B cell (primary cell): ENCODE results near the gene SPTLC2. TPM values are rescaled to one million over a fixed set of nuclear protein-coding genes. Genes with fewer than 3 reads are reported as not detected.

Source experiments
- ATAC-seq: fragments of 200-7000 bp; cut with Tn5 transposase; one replicate; pipeline ENCODE4 v1.10.0; 2021; ENCODE audit warnings: low read depth, mild to moderate bottlenecking, moderate number of reproducible peaks, moderate library complexity
- CTCF ChIA-PET: fragments of 350-600 bp; sonication (Branson Sonifier 250); formaldehyde crosslinking; loops from one replicate; lab custom pipeline; 2021; ENCODE audit warnings: antibody characterized with exemption, inconsistent platforms; lab: Charles Lee
- POLR2A ChIA-PET: fragments of 350-600 bp; sonication (Branson Sonifier 250); formaldehyde crosslinking; loops from one replicate; lab custom pipeline; 2021; ENCODE audit warnings: antibody characterized with exemption; lab: Charles Lee
- DNase-seq: peaks from one replicate; pipeline ENCODE4 v3.0.0; 2013
- H2AFZ ChIP-seq: 2 replicates; pipeline ENCODE4 v1.6.1; 2012; ENCODE audit warnings: mild to moderate bottlenecking, low read depth, low read length; ENCODE audit not compliant: insufficient read depth, poor library complexity, severe bottlenecking
- H3K27ac ChIP-seq, 2 donors: 1 replicate in 1 of 2; 2 replicates in 1 of 2; pipeline ENCODE4 v1.5.1; 2012 to 2013; ENCODE audit warnings: low read length in 2 of 2, mild to moderate bottlenecking in 2 of 2, moderate library complexity in 1 of 2
- H3K27me3 ChIP-seq, 4 experiments: fragments of 200-600 bp in 1 of 4; sonication (generic) in 1 of 4; replicated peaks in 1 of 4; 1 replicate in 2 of 4; 2 replicates in 2 of 4; pipeline versions ENCODE4 v1.6.1 to v1.7.0; 2013 to 2016; ENCODE audit warnings: low read length in 3 of 4, mild to moderate bottlenecking in 2 of 4, mixed read lengths in 1 of 4, moderate library complexity in 1 of 4; ENCODE audit not compliant: insufficient read depth in 4 of 4, control insufficient read depth in 3 of 4; ENCODE audit errors: control extremely low read depth in 1 of 4
- H3K36me3 ChIP-seq, 2 experiments: replicated peaks in 1 of 2; 1 replicate in 1 of 2; 2 replicates in 1 of 2; pipeline versions ENCODE4 v1.6.1 to v1.7.1; 2013; ENCODE audit warnings: low read length in 1 of 2; ENCODE audit not compliant: insufficient read depth in 2 of 2, control insufficient read depth in 1 of 2; ENCODE audit errors: control extremely low read depth in 1 of 2, extremely low read depth in 1 of 2
- H3K4me1 ChIP-seq, 2 donors: fragments of 200-600 bp in 1 of 2; sonication (generic) in 1 of 2; 1 replicate in 1 of 2; 2 replicates in 1 of 2; pipeline versions ENCODE4 v1.5.1 to v1.6.1; 2013 to 2017; ENCODE audit warnings: low read length in 2 of 2; ENCODE audit not compliant: control insufficient read depth in 2 of 2, insufficient read depth in 2 of 2
- H3K4me2 ChIP-seq: replicated peaks from 2 replicates; pipeline ENCODE3; 2012; ENCODE audit warnings: mild to moderate bottlenecking, low read depth, low read length; ENCODE audit not compliant: poor library complexity, severe bottlenecking
- H3K4me3 ChIP-seq, 5 experiments: fragments of 200-600 bp in 1 of 5; sonication (generic) in 1 of 5; 1 replicate in 3 of 5; 2 replicates in 2 of 5; pipeline versions ENCODE4 v1.5.1 to v1.7.0; 2011 to 2016; ENCODE audit warnings: low read length in 4 of 5, mild to moderate bottlenecking in 4 of 5, low read depth in 2 of 5, control low read depth in 1 of 5, moderate library complexity in 1 of 5; ENCODE audit not compliant: insufficient read depth in 1 of 5; ENCODE audit errors: control extremely low read depth in 1 of 5, extremely low read depth in 1 of 5
- H3K79me2 ChIP-seq: fragments of 200-600 bp; sonication (generic); one replicate; pipeline ENCODE4 v1.6.0; 2016; ENCODE audit warnings: low read length; ENCODE audit not compliant: control insufficient read depth, insufficient read depth
- H3K9ac ChIP-seq: fragments of 200-600 bp; sonication (generic); 2 replicates; pipeline ENCODE4 v1.6.1; 2017; ENCODE audit warnings: mild to moderate bottlenecking, low read length, moderate library complexity
- H3K9me3 ChIP-seq, 3 donors: one replicate each; pipeline versions ENCODE4 v1.6.1 to v1.7.1; 2013; ENCODE audit warnings: low read length in 2 of 3; ENCODE audit not compliant: control insufficient read depth in 2 of 3, insufficient read depth in 1 of 3; ENCODE audit errors: control extremely low read depth in 1 of 3
- H4K20me1 ChIP-seq: 2 replicates; pipeline ENCODE4 v1.6.0; 2012; ENCODE audit warnings: mild to moderate bottlenecking, low read length; ENCODE audit not compliant: insufficient read depth, control insufficient read depth, poor library complexity, severe bottlenecking
- H3K27ac Mint-ChIP-seq: one replicate; pipeline ENCODE4 v1.8.0; 2021; ENCODE audit warnings: mixed read lengths
- H3K27me3 Mint-ChIP-seq: one replicate; pipeline ENCODE4 v1.8.0; 2021; ENCODE audit warnings: mixed read lengths
- H3K4me1 Mint-ChIP-seq: one replicate; pipeline ENCODE4 v1.8.0; 2021; ENCODE audit warnings: mixed read lengths
- H3K4me3 Mint-ChIP-seq: one replicate; pipeline ENCODE4 v1.8.0; 2021; ENCODE audit warnings: mixed read lengths
- H3K9me3 Mint-ChIP-seq: one replicate; pipeline ENCODE4 v1.8.0; 2022; ENCODE audit warnings: mixed read lengths; ENCODE audit not compliant: insufficient read depth
- EZH2 ChIP-seq: IDR thresholded peaks from 2 replicates; pipeline ENCODE4 v1.6.1; 2012; ENCODE audit warnings: borderline replicate concordance, low read depth, mild to moderate bottlenecking, moderate library complexity, low read length; ENCODE audit not compliant: insufficient read depth, poor library complexity, severe bottlenecking
- WGBS: methylation state at CpG from one replicate; pipeline ENCODE4 v1.1.5; 2013; ENCODE audit warnings: missing lambda C conversion rate; ENCODE audit not compliant: insufficient coverage; 5-methylcytosine and 5-hydroxymethylcytosine counted together
- intact Hi-C: fragments of 100-400 bp; cut with micrococcal nuclease; formaldehyde crosslinking; loops from one replicate; pipeline ENCODE4 v1.10.0; 2022
- polyA plus RNA-seq: library from polyadenylated mRNA; depleted of rRNA; stranded (reverse); fragments of >200 nt; gene quantifications from 2 replicates; pipeline ENCODE4 v1.2.3, GENCODE V29; 2012
- total RNA-seq, 2 donors: library from RNA; stranded (reverse); fragments of 120-200 nt in 1 of 2; gene quantifications; 1 replicate in 1 of 2; 2 replicates in 1 of 2; pipeline versions ENCODE4 v1.2.3 to v1.2.4, GENCODE V29; 2013 to 2022
- TF ChIP-seq, protein P1 (sequence below): fragments of 200-600 bp; IDR thresholded peaks from one replicate; pipeline ENCODE4 v1.8.0; 2022; ENCODE audit warnings: antibody characterized with exemption, mild to moderate bottlenecking

The SPTLC2 gene
- total and polyA plus RNA-seq, 2 donors (not counting 1 experiment from before 2014, with no cell fraction given): 9.4 to 41.4 TPM

DNA sequence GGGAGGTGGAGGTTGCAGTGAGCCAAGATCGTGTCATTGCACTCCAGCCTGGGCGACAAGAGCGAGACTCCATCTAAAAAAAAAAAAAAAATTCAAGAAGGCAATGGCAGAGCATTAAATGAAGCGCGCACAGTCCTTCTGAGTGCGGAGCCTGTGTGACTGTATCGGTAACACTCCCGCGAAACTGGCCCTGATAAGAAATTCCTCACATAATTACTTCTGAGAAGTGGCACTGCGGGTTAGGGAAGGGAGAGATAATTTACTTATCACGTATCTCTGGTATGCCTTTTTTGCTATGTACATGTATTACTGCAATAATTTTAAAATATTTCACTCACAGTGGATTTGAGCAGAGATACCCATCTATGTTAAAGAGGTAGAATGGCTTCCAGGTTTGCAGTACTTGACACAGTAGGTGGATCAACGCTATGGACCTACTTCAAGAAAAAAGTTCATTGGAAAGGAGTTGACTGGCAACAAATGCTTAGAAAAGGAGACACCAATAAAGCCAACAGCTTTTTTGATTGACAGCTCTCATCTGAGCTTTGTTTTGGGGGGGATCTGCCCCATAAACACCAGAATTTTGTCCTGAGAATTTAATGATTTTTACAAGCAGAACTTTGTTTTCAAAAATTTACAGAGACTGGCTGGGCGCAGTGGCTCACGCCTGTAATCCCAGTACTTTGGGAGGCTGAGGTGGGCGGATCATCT lies 29.2 kb upstream of the SPTLC2 start:
- Histone ChIP-seq H3K9ac (no peak overlapping the region), H3K79me2 (no peaks in the 10 kb centered on the region), H3K4me3 (no peak overlapping the region), H3K4me1 (peaks cover 7 to 17% of the 10 kb centered on the region in 2 donors), H3K9me3 (peaks cover 0 to 3% (median 0%) of the 10 kb centered on the region in 3 donors), H3K4me2 (no peak overlapping the region), H3K27me3 (no peaks in the 10 kb centered on the region), H3K27ac (no peak overlapping the region), H3K36me3 (no peaks in the 10 kb centered on the region), H4K20me1 (no peaks in the 10 kb centered on the region), H2AFZ (no peak overlapping the region)
- POLR2A ChIA-PET: no interaction called here
- Mint-ChIP-seq H3K4me3 (no peak overlapping the region), H3K27me3 (no peaks in the 10 kb centered on the region), H3K9me3 (no peaks in the 10 kb centered on the region), H3K27ac (no peak overlapping the region), H3K4me1 (peaks cover 15% of the 10 kb centered on the region)
- TF ChIP-seq, protein P1, sequence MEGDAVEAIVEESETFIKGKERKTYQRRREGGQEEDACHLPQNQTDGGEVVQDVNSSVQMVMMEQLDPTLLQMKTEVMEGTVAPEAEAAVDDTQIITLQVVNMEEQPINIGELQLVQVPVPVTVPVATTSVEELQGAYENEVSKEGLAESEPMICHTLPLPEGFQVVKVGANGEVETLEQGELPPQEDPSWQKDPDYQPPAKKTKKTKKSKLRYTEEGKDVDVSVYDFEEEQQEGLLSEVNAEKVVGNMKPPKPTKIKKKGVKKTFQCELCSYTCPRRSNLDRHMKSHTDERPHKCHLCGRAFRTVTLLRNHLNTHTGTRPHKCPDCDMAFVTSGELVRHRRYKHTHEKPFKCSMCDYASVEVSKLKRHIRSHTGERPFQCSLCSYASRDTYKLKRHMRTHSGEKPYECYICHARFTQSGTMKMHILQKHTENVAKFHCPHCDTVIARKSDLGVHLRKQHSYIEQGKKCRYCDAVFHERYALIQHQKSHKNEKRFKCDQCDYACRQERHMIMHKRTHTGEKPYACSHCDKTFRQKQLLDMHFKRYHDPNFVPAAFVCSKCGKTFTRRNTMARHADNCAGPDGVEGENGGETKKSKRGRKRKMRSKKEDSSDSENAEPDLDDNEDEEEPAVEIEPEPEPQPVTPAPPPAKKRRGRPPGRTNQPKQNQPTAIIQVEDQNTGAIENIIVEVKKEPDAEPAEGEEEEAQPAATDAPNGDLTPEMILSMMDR: no peak
- TF ChIP-seq EZH2: no peak
- DNase-seq (no peak), ATAC-seq (no peak)
- intact Hi-C loops: loop anchor here (10.0 kb wide), 1 partner anchor 51 kb away; no protein-coding TSS in a partner anchor
- CTCF ChIA-PET: no interaction called here
- WGBS: 71% methylated on average over 1 of the region's 15 CpGs

DNA sequence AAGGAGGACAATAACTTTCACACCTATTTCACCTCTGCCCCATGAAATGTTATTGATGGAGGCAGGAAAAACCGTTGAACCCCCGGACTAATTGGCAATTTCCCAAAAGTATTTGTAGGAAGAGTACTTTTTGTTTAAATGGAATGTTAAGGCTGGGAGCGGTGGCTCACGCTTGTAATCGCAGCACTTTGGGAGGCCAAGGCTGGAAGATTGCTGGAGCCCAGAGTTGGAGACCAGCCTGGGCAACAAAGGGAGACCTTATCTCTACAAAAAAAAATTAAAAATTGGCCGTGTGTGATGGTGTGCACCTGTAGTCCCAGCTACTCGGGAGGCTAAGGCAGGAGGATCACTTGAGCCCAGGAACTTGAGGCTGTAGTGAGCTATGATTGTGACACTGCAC lies 26.0 kb upstream of the SPTLC2 start:
- peak overlapping the region; percentile 41 to 87 (median 75) for H3K4me3 ChIP-seq
- no peaks in the 10 kb centered on the region for H3K27me3 Mint-ChIP-seq
- H3K27ac ChIP-seq: peak overlapping the region in 1 of 2 donors; percentile 73
- H3K27me3 ChIP-seq: no peaks in the 10 kb centered on the region
- H4K20me1 ChIP-seq: no peaks in the 10 kb centered on the region
- no peaks in the 10 kb centered on the region for H3K36me3 ChIP-seq
- H3K9me3 ChIP-seq: peaks cover 0 to 3% (median 3%) of the 10 kb centered on the region in 3 donors
- H3K4me1 Mint-ChIP-seq: peaks cover 16% of the 10 kb centered on the region
- peak overlapping the region; percentile 96 for H3K4me3 Mint-ChIP-seq
- peak overlapping the region; percentile 79 for H3K9ac ChIP-seq
- peak overlapping the region; percentile 95 for H3K27ac Mint-ChIP-seq
- no peak for ATAC-seq
- H3K4me1 ChIP-seq: peaks cover 7 to 17% of the 10 kb centered on the region in 2 donors
- DNase-seq: no peak
- POLR2A ChIA-PET: no interaction called here
- H3K9me3 Mint-ChIP-seq: no peaks in the 10 kb centered on the region
- no peak for TF ChIP-seq EZH2
- TF ChIP-seq, protein P1: no peak
- CTCF ChIA-PET: interaction anchor here (0.6 to 1.6 kb wide), 3 partner anchors 35 to 265 kb away, joined by 3 read pairs; partner anchors contain the start of genes SAMD15 and TMED8
- peak overlapping the region; percentile 86 for H3K4me2 ChIP-seq
- H3K79me2 ChIP-seq: no peaks in the 10 kb centered on the region
- H2AFZ ChIP-seq: peak overlapping the region; percentile 96
- 97% methylated on average over 5 of the region's 7 CpGs for WGBS
- intact Hi-C loops: loop anchor here (1.0 to 10.0 kb wide), 2 partner anchors 26 to 48 kb away; partner anchors contain the start of gene SPTLC2
